ENCODE measurements around the gene GPC6.

Gene GPC6

DNA sequence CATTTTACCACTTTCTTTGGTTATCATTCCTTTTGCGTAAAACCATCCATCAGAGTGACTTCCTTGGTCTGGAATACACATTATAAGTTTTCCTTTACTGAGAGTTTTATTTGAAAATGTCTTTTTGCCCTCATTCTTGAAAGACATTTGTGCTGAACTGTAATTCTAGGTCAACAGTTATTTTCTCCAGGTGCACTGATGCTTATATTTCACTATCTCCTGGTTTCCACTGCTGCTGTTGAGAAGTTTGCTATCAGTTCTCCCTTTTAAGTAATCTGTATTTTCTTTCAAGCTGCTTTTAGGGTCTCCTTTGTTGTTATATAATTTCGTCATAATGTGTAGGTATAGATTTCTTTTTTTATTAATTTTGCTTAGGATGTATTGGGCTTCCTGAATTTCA lies 1092.9 kb downstream of the GPC6 start:
- no peak for DNase-seq (ENCODE audit: low read depth in 2 of 2)

DNA sequence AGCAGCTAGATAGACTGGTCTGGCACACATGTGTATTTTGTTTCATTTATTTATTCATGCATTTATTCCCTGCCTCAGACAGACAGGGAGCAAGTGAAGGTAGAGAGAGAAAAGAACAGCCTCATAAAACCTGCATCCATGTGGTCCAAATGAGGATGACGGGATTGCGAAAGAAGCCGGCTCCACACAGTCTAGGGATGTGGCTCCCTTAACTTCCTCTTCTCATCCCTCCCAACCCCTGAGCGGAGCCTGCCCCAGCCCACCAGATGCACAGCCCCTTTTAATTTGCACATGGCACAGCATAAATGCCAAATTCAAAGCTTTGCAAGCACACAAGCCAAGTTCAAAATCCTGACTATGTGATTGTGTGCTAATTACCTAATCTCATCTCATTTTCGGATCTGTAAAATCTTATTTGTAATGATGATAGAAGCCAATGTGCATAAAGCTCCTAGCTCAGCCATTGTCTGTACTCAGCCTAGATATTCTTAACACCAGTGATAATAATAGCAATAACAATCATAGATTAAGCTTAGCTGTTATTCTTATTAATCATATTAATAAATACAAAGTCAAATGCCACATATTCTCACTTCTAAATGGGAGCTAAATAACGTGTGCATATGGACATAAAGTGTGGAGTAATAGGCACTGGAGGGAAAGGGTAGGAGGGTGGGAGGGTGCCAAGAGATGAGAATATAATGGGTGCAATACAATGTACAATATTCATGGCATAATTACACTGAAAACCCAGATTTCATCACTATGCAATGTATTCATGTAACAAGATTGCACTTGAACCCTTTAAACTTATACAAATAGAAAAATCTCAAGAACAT lies 1096.5 kb downstream of the GPC6 start:
- no peak for DNase-seq (ENCODE audit: low read depth in 2 of 2)

DNA sequence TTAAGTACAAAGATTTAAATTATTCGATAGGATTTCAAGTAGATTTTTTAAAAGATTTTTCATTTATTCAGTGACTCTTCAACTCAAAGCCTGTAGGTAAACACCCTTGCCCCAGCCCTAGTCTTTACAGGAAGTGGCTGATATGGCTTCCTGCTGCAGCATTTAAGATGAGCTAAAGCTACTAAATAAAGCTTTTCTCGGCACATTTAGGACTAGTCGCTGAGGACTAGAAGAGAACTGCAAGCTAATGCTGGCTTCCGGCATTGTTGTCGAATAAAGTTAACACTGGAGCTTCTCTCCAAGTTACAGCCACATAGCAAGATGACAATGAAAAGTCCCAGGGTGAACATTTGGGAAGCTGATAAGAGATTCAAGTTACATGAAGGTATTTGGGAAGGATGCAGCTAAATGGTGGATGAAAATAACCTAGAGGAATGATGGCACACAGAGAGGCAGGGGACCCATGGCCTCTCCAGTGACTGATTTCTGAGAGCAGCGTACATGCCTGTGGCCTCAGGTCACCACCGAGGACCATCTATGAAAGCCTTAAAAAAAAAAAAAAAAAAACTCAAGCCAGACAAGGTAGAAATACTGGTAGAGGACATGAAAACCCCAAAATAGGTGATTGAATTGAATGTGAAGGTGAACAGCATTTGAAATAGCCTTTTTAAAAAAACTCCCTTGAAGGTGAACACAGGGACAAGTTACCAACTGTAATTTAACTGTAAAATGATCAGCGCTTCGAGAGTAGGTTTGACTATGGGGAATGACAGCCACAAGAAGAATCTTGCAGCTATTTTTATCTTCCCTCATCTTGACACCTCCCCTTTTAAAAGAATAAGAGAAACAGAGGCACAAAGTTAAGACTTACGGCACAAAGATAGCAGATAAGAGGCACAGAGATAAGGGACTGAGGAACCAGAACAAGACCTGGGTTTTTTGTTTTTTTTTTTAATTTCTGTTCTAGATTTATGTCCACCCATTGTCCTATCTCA lies 1097.5 kb downstream of the GPC6 start:
- no peak for DNase-seq (ENCODE audit: low read depth in 2 of 2)

DNA sequence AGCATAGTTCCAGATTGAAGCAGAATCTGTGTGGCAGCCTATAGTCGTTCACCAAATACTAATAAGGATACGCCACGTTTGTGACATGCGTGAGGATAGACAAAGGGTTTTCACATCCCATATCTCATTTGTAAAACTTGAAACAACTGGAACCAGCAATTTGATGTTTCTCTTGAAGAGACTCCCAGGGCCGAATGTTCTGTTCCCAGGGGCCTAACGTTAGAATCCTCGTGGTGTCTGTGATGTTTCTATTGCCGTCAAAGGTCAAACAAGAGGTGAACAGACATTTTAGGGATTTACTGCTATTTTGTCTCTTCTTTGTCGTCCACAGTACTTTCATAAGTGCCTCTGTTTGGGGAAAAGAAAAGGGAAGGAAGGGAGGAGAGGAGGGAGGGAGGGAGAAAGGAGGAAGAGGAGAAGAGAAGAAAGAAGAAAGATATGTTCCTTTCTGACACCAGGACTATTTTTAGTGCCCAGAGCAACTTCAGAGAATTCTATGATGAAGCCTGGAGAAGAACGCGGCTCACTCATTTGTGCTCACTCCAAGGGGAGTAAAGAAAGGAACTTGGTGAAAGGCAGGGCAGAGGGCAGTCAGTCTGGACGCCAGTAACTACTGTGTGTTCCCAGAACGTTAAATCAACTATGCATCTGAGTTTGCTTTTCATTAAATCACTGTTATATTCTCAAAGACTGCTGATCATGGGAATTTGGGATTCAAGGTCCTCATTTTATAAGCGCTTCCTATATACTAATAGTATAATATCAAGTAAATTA lies 1098.3 kb downstream of the GPC6 start:
- DNase-seq (ENCODE audit: low read depth in 2 of 2) = no peak

- DNase-seq (ENCODE audit: low read depth in 2 of 2) = no peak
These were observed 1099.0 kb downstream of the GPC6 start for GRCh38 chr13:94325650-94326049.

DNA sequence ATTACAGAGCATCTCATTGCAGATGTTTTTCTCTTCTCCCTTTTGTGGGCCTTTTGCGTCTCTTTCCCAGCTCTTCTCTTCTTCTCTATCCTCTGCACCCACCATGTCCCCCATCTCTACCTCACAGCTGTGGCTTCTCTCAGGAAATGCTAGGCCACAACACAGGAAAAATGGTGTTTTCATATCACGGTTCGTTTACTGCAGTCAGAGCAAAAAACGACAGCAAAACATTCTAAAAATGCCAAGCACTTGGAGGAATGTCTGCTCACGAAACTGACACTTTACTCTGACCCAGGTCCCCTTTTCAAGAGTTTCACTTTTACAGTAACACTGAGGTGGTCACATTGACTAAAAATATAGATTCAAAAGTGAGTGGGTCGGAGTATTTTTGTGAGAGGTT lies 1100.7 kb downstream of the GPC6 start:
- DNase-seq (ENCODE audit: low read depth in 2 of 2) = no peak

DNA sequence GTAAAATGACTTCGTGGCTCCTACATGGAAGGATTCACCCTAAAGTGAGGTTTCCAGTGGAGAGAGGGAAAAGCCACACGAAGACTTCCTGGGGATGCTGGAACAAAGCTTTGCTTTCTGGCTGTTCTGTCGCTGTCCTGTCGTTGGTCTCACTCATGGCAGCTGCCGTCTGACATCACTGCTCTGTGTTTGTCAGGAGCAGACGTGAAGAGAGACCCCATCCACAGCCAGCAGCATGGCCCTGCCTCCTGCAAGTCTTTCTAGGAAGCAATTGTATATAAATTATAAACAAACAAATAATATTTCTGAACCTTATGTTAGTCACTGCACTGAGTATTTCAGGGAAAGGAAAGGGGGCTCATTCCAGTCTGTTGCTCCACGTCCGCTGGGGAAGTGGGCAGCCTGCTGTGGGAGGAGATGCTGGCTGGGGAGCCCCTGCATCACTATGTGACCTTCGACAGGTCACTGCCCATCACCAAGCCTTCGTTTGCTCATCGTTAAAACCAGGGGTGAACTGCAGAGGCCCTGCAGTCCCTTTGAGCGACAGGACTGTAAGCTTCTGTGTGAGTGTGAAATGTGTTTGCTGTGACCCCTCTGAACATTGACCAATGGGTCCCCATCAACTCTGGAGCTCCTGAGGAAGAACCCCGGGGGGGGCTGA lies 1101.9 kb downstream of the GPC6 start:
- no peak for DNase-seq (ENCODE audit: low read depth in 2 of 2)

GRCh38 chr13:94329277-94329676 lies 1102.7 kb downstream of the GPC6 start:
- DNase-seq (ENCODE audit: low read depth in 2 of 2) = no peak

DNA sequence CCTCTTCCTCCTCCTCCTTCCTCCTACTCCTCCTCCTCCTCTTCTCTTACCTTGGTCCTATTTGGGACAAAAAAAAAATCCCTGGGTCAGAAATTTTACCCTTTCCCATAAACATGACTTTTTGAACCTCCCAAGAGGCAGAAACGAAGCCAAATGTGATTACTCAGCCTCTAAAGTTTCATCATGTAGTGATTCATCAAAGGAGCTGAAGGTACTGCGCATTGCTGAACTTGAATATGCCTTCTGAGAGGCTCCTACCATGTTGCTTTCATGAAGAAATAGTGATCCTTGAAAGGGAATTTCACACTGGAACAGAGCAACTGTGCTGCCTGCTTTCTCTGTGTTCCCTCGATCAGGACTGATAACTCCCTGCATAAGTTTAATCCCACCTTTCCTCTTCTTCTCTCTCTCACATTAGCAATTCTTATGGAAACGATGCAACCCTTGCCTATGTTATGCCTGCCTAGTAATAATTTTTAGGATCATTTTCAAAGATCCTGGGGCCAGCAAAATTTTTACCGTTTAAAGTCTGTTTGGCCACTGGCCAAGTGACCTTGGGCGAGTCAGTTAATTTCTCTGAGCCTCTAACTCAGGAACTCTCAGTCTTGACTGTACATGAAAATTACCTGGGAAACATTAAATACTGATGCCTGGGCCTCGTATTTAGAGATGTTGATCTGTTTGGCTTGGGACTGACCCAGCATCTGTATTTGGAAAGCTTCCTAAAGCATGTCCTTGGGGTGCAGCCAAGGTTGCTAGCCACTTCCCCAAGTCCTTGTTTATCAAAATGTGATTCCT lies 1103.3 kb downstream of the GPC6 start:
- peak; percentile 90 for DNase-seq (ENCODE audit: low read depth in 2 of 2)

DNA sequence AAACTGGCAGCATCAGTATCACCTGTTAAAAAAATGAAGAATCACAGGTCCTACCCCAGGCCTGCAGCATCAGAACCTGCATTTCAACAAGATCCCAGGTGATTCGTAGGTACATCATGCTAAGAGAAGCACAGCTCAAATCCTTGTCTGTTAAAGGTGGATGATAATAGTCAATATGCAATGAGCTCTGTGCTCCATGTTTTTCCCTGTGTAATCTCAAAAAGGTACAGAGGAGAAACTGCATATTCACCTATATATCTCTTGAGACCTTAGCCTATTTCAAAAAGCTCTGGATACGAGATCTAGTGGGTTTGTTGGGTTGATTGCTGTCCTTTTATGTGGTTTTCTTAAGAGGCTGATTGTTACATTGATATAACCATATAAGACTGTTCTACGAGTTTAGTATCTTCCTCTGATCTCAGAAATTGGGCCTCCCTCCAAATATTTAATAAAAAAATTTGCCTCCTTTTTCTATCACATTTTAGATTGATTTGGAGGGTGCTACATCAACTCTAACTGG lies 1104.0 kb downstream of the GPC6 start:
- DNase-seq (ENCODE audit: low read depth in 2 of 2) = no peak

DNA sequence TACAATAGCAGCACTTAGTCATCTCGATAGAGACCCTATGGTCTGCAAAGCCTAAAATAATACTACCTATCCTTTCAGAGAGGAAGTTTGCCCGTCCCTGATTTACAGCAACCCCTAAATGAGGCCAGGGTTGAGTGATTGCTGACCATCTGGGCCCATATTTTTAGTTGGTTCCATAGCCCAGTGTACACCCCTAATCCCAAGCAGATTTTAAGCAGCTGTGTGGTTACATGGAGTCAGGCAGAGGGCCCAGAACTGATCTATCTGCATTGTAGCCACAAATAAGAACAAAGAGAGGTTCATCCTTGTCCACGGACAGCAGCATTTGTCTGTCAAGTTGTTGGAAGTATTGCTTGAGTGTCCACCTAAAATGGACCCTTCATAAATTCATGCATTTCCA lies 1104.7 kb downstream of the GPC6 start:
- no peak for DNase-seq (ENCODE audit: low read depth in 2 of 2)

- DNase-seq (ENCODE audit: low read depth in 2 of 2) = no peak
These were observed 1105.9 kb downstream of the GPC6 start for GRCh38 chr13:94332359-94333096.

GRCh38 chr13:94333131-94333820 lies 1106.7 kb downstream of the GPC6 start:
- no peak for DNase-seq (ENCODE audit: low read depth in 2 of 2)

- no peak for DNase-seq (ENCODE audit: low read depth in 2 of 2)
These were observed 1109.3 kb downstream of the GPC6 start for GRCh38 chr13:94335761-94336526.

GRCh38 chr13:94339116-94339687 lies 1112.6 kb downstream of the GPC6 start:
- DNase-seq (ENCODE audit: low read depth in 2 of 2) = no peak

DNA sequence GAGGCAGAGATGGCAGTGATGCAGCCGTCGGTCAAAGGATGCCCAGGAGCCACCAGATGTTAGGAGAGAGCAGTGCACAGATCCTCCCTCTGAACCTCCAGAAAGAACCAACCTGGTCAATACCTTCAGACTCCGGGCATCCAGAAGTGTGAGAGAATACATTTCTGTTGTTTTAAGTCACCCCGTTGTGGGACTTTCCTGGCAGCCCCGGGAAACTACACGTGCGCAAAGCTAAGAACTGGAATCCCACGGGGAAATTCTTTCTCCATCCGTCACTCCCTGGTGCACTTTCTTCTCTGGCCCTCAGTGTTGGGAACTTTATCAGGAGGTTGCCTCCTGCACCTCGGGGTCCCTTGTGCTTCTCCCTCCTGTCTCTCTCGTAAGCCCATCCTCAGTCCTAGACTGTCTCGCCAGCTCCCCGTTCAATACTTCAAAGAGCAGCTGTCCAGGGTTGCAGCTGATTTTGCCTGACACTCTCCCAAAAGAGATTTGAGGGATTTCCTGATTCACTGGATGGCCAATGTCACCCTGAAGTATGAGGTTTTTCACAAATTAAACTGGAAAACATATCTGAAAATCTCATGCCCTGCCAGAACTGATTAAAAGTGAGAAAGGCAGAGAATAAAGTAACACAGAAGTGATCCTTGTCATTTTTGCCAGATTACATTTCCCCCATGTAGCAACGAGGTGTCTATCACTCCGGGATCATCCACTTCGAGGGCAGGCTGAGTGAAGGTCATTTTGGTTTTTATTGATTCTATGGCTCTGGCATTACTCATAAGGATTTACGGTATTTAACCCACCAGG lies 1116.0 kb downstream of the GPC6 start:
- DNase-seq (ENCODE audit: low read depth in 2 of 2) = no peak

- no peak for DNase-seq (ENCODE audit: low read depth in 2 of 2)
These were observed 1116.6 kb downstream of the GPC6 start for GRCh38 chr13:94343243-94343585.

Measured in fibroblast of skin of left quadriceps (primary cell).